AG09319 (cell line): ENCODE results near the gene FRY.

Experiments
- DNase-seq: peaks from one replicate; pipeline ENCODE4 v3.0.0-alpha.2; 2010; ENCODE audit warnings: low read depth; ENCODE audit errors: extremely low read depth
- CTCF ChIP-seq: IDR thresholded peaks from 2 replicates; pipeline ENCODE4 v1.5.1; 2011; ENCODE audit warnings: low read depth, mild to moderate bottlenecking, inconsistent platforms, low read length, moderate library complexity

Gene FRY

GRCh38 chr13:32232263-32232662 lies 200.7 kb downstream of the FRY start:
- TF ChIP-seq CTCF: no peak
- DNase-seq: no peak

- no peak for DNase-seq
- no peak for TF ChIP-seq CTCF
Observed at GRCh38 chr13:32233062-32233461, 201.5 kb downstream of the FRY start.

- no peak for TF ChIP-seq CTCF
- DNase-seq: no peak
Observed at GRCh38 chr13:32234914-32235313, 203.3 kb downstream of the FRY start.

- no peak for DNase-seq
Observed at GRCh38 chr13:32237681-32238080, 206.1 kb downstream of the FRY start.

GRCh38 chr13:32243695-32244094 lies 212.1 kb downstream of the FRY start:
- no peak for TF ChIP-seq CTCF

More at GRCh38 chr13:32237681-32238080, 206.1 kb downstream of the FRY start:
- no peak for TF ChIP-seq CTCF

GRCh38 chr13:32245555-32245954 lies 214.0 kb downstream of the FRY start:
- DNase-seq: no peak
- TF ChIP-seq CTCF: no peak

More at GRCh38 chr13:32243695-32244094, 212.1 kb downstream of the FRY start:
- no peak for DNase-seq

GRCh38 chr13:32246468-32246867 lies 214.9 kb downstream of the FRY start:
- TF ChIP-seq CTCF: peak; percentile 77
- DNase-seq: peak; percentile 12

GRCh38 chr13:32247887-32248286 lies 216.3 kb downstream of the FRY start:
- no peak for TF ChIP-seq CTCF
- no peak for DNase-seq
